Karpas-422 (cell line): ENCODE results near the gene SS18. TPM values are rescaled to one million over a fixed set of nuclear protein-coding genes. Genes with fewer than 3 reads are reported as not detected.

Experiments
- DNase-seq: peaks from one replicate; pipeline ENCODE4 v3.0.0-alpha.2; 2015
- H2AFZ ChIP-seq: fragments of 200-600 bp; sonication (generic); 2 replicates; pipeline ENCODE4 v1.6.1; 2014; ENCODE audit warnings: antibody characterized with exemption, low read length, mixed read lengths
- H3K27ac ChIP-seq: fragments of 200-600 bp; sonication (generic); 2 replicates; pipeline ENCODE4 v1.5.1; 2014; ENCODE audit warnings: mild to moderate bottlenecking, low read length, moderate library complexity
- H3K27me3 ChIP-seq: fragments of 200-600 bp; sonication (generic); 2 replicates; pipeline ENCODE4 v1.6.1; 2014; ENCODE audit warnings: low read length, mixed read lengths
- H3K36me3 ChIP-seq: fragments of 200-600 bp; sonication (generic); 2 replicates; pipeline ENCODE4 v1.6.1; 2014; ENCODE audit warnings: low read length, mixed read lengths; ENCODE audit not compliant: insufficient read depth
- H3K4me1 ChIP-seq: fragments of 200-600 bp; sonication (generic); 2 replicates; pipeline ENCODE4 v1.6.1; 2014; ENCODE audit warnings: mild to moderate bottlenecking, low read length, mixed read lengths
- H3K4me2 ChIP-seq: fragments of 200-600 bp; sonication (generic); 2 replicates; pipeline ENCODE4 v1.6.1; 2014; ENCODE audit warnings: low read length, low read depth, mild to moderate bottlenecking; ENCODE audit not compliant: poor library complexity, severe bottlenecking
- H3K4me3 ChIP-seq: fragments of 200-600 bp; sonication (generic); 2 replicates; pipeline ENCODE4 v1.5.1; 2014; ENCODE audit warnings: mild to moderate bottlenecking, antibody characterized with exemption, low read length, mixed read lengths
- H3K79me2 ChIP-seq: fragments of 200-600 bp; sonication (generic); 2 replicates; pipeline ENCODE4 v1.6.1; 2014; ENCODE audit warnings: mild to moderate bottlenecking, low read length, mixed read lengths
- H3K9ac ChIP-seq: fragments of 200-600 bp; sonication (generic); 2 replicates; pipeline ENCODE4 v1.6.0; 2014; ENCODE audit warnings: low read length
- H3K9me2 ChIP-seq: fragments of 200-600 bp; sonication (generic), shearing (Covaris generic); replicated peaks from 2 replicates; pipeline ENCODE4 v1.6.0; 2014; ENCODE audit warnings: mild to moderate bottlenecking, low read length, moderate library complexity; ENCODE audit not compliant: insufficient read depth
- H3K9me3 ChIP-seq: fragments of 300-700, 200-600 bp; sonication (generic); 2 replicates; pipeline ENCODE4 v1.6.1; 2014; ENCODE audit warnings: low read length, mixed read lengths
- H4K20me1 ChIP-seq: fragments of 200-600 bp; sonication (generic); 2 replicates; pipeline ENCODE4 v1.6.1; 2014; ENCODE audit warnings: mild to moderate bottlenecking, antibody characterized with exemption, low read length, low read depth; ENCODE audit not compliant: insufficient read depth
- total RNA-seq: library from RNA; depleted of rRNA; stranded (reverse); fragments of >200 nt; shearing (Covaris generic); gene quantifications from 2 replicates; pipeline ENCODE4 v1.2.3, GENCODE V29; 2014; ENCODE audit warnings: low replicate concordance

The SS18 gene
- total RNA-seq, 1 experiment from 2014 or later = 146 TPM

- H3K9me2 ChIP-seq = no peaks in the 10 kb centered on the region
- no peaks in the 10 kb centered on the region for H3K4me1 ChIP-seq
- H3K9ac ChIP-seq = no peak overlapping the region
- no peaks in the 10 kb centered on the region for H3K9me3 ChIP-seq
- H3K27ac ChIP-seq = no peak overlapping the region
- no peak overlapping the region for H2AFZ ChIP-seq
- no peak overlapping the region for H3K4me3 ChIP-seq
- no peaks in the 10 kb centered on the region for H3K36me3 ChIP-seq
- DNase-seq = no peak
- no peaks in the 10 kb centered on the region for H4K20me1 ChIP-seq
- no peaks in the 10 kb centered on the region for H3K27me3 ChIP-seq
- no peaks in the 10 kb centered on the region for H3K79me2 ChIP-seq
- no peak overlapping the region for H3K4me2 ChIP-seq
Observed at GRCh38 chr18:25985707-25986394, 104.6 kb downstream of the SS18 start.

- no peaks in the 10 kb centered on the region for H3K27me3 ChIP-seq
- H3K36me3 ChIP-seq = no peaks in the 10 kb centered on the region
- H3K9ac ChIP-seq = no peak overlapping the region
- no peaks in the 10 kb centered on the region for H3K9me2 ChIP-seq
- H3K4me3 ChIP-seq = no peak overlapping the region
- no peak for DNase-seq
- no peaks in the 10 kb centered on the region for H3K79me2 ChIP-seq
- H4K20me1 ChIP-seq = no peaks in the 10 kb centered on the region
- no peaks in the 10 kb centered on the region for H3K9me3 ChIP-seq
- H3K4me2 ChIP-seq = no peak overlapping the region
- no peak overlapping the region for H2AFZ ChIP-seq
- H3K27ac ChIP-seq = no peak overlapping the region
- peaks cover 10% of the 10 kb centered on the region for H3K4me1 ChIP-seq
Observed at GRCh38 chr18:25983730-25984129, 106.7 kb downstream of the SS18 start.

GRCh38 chr18:25982961-25983360, 107.5 kb downstream of the SS18 start:
- Histone ChIP-seq H2AFZ (no peak overlapping the region), H3K9ac (no peak overlapping the region), H3K9me2 (no peaks in the 10 kb centered on the region), H4K20me1 (no peaks in the 10 kb centered on the region), H3K9me3 (no peaks in the 10 kb centered on the region), H3K4me2 (no peak overlapping the region), H3K4me3 (no peak overlapping the region), H3K4me1 (peaks cover 10% of the 10 kb centered on the region), H3K27ac (no peak overlapping the region), H3K36me3 (no peaks in the 10 kb centered on the region), H3K27me3 (no peaks in the 10 kb centered on the region), H3K79me2 (no peaks in the 10 kb centered on the region)
- DNase-seq = no peak

GRCh38 chr18:25982153-25982552, 108.3 kb downstream of the SS18 start:
- Histone ChIP-seq H2AFZ (no peak overlapping the region), H3K36me3 (no peaks in the 10 kb centered on the region), H4K20me1 (no peaks in the 10 kb centered on the region), H3K27me3 (no peaks in the 10 kb centered on the region), H3K9me2 (no peaks in the 10 kb centered on the region), H3K4me2 (no peak overlapping the region), H3K9ac (no peak overlapping the region), H3K4me3 (no peak overlapping the region), H3K9me3 (no peaks in the 10 kb centered on the region), H3K27ac (no peak overlapping the region), H3K79me2 (no peaks in the 10 kb centered on the region), H3K4me1 (peaks cover 10% of the 10 kb centered on the region)
- DNase-seq = peak; percentile 24

- Histone ChIP-seq H3K79me2 (no peaks in the 10 kb centered on the region), H2AFZ (0 out of 2 replicates have a peak overlapping the region, but pooled peaks have one; percentile 24), H3K4me2 (peak overlapping the region; percentile 42), H3K27ac (no peak overlapping the region), H3K9me3 (no peaks in the 10 kb centered on the region), H3K27me3 (no peaks in the 10 kb centered on the region), H3K9me2 (no peaks in the 10 kb centered on the region), H3K36me3 (no peaks in the 10 kb centered on the region), H3K4me1 (peaks cover 10% of the 10 kb centered on the region), H3K9ac (no peak overlapping the region), H4K20me1 (no peaks in the 10 kb centered on the region), H3K4me3 (no peak overlapping the region)
- no peak for DNase-seq
Observed at GRCh38 chr18:25979369-25980040, 110.9 kb downstream of the SS18 start.

- no peak for DNase-seq
- no peaks in the 10 kb centered on the region for H3K79me2 ChIP-seq
- no peaks in the 10 kb centered on the region for H3K36me3 ChIP-seq
- H3K9ac ChIP-seq = no peak overlapping the region
- no peak overlapping the region for H3K4me3 ChIP-seq
- no peaks in the 10 kb centered on the region for H4K20me1 ChIP-seq
- H3K4me2 ChIP-seq = no peak overlapping the region
- no peak overlapping the region for H2AFZ ChIP-seq
- no peaks in the 10 kb centered on the region for H3K9me3 ChIP-seq
- no peaks in the 10 kb centered on the region for H3K27me3 ChIP-seq
- no peaks in the 10 kb centered on the region for H3K9me2 ChIP-seq
- peaks cover 10% of the 10 kb centered on the region for H3K4me1 ChIP-seq
- no peak overlapping the region for H3K27ac ChIP-seq
Observed at GRCh38 chr18:25976554-25976953, 113.9 kb downstream of the SS18 start.

- H3K36me3 ChIP-seq = no peaks in the 10 kb centered on the region
- H3K27ac ChIP-seq = no peak overlapping the region
- H3K4me3 ChIP-seq = no peak overlapping the region
- H3K9me2 ChIP-seq = no peaks in the 10 kb centered on the region
- H3K79me2 ChIP-seq = no peaks in the 10 kb centered on the region
- H3K9me3 ChIP-seq = no peaks in the 10 kb centered on the region
- H3K4me2 ChIP-seq = no peak overlapping the region
- H3K9ac ChIP-seq = no peak overlapping the region
- no peak overlapping the region for H2AFZ ChIP-seq
- H3K27me3 ChIP-seq = no peaks in the 10 kb centered on the region
- peaks cover 9% of the 10 kb centered on the region for H3K4me1 ChIP-seq
- H4K20me1 ChIP-seq = no peaks in the 10 kb centered on the region
- peak; percentile 56 for DNase-seq
Observed at GRCh38 chr18:25974630-25975077, 115.8 kb downstream of the SS18 start.
